Right atrium auricular region (tissue), 2 donors: Measurements from ENCODE around the gene SMPDL3B. TPM values are rescaled to one million over a fixed set of nuclear protein-coding genes. Genes with fewer than 3 reads are reported as not detected.

Source experiments
- DNase-seq: peaks from one replicate; pipeline ENCODE4 v3.0.0-alpha.2; 2019; ENCODE audit warnings: low spot score
- H3K27ac ChIP-seq, 2 donors: fragments of 200-600 bp; sonication (generic); 1 replicate in 1 of 2; 2 replicates in 1 of 2; pipeline ENCODE4 v1.5.1; 2016 to 2019
- H3K27me3 ChIP-seq, 2 donors: fragments of 200-600 bp; sonication (generic); one replicate each; pipeline versions ENCODE4 v1.5.1 to v1.6.0; 2017 to 2019
- H3K36me3 ChIP-seq: fragments of 200-600 bp; sonication (generic); one replicate; pipeline ENCODE4 v1.5.1; 2016
- H3K4me1 ChIP-seq, 2 donors: fragments of 200-600 bp; sonication (generic); one replicate each; pipeline versions ENCODE4 v1.5.1 to v1.6.0; 2017 to 2019
- H3K4me3 ChIP-seq, 2 donors: fragments of 200-600 bp; sonication (generic); 1 replicate in 1 of 2; 2 replicates in 1 of 2; pipeline ENCODE4 v1.5.1; 2017 to 2019; ENCODE audit warnings: mild to moderate bottlenecking in 1 of 2, moderate library complexity in 1 of 2
- H3K9me3 ChIP-seq, 2 donors: fragments of 200-600 bp; sonication (generic); one replicate each; pipeline ENCODE4 v1.5.1; 2019
- total RNA-seq, 2 donors: library from RNA; depleted of rRNA; stranded (reverse); fragments of >200 nt; gene quantifications; one replicate each; pipeline ENCODE4 v1.1.0, GENCODE V29; 2016
- TF ChIP-seq, protein P1 (sequence below), 2 donors: fragments of 200-600 bp; sonication (generic); IDR thresholded peaks; one replicate each; pipeline ENCODE4 v1.5.1; 2019; ENCODE audit warnings: antibody characterized with exemption in 2 of 2

The SMPDL3B gene
- total RNA-seq, 2 donors from 2014 or later, result 0.78 to 6.7 TPM

DNA sequence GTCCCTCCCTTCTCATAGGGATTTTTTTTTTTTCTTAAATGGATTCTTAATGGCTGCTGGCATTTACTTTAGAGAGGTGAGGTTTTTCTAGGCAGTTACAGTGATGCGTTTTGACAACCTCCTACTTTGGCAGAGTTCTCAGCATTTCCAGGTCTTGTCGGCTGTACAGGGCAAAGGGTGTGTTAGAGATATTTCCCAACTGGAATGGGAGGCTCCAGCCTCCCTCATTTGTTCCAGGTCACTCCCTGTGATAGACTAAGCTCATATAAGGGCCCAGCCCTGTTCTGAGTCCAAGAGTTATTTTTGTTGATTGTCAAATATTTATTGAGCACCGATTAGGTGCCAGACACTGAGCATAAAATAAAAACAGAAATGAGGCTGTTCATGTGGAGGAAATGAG, 17.3 kb downstream of the SMPDL3B start:
- Histone ChIP-seq H3K4me3 (no peak overlapping the region), H3K27me3 (no peaks in the 10 kb centered on the region), H3K27ac (no peak overlapping the region), H3K36me3 (no peaks in the 10 kb centered on the region), H3K9me3 (no peaks in the 10 kb centered on the region), H3K4me1 (peaks cover 0 to 7% of the 10 kb centered on the region in 2 donors)
- TF ChIP-seq, protein P1, sequence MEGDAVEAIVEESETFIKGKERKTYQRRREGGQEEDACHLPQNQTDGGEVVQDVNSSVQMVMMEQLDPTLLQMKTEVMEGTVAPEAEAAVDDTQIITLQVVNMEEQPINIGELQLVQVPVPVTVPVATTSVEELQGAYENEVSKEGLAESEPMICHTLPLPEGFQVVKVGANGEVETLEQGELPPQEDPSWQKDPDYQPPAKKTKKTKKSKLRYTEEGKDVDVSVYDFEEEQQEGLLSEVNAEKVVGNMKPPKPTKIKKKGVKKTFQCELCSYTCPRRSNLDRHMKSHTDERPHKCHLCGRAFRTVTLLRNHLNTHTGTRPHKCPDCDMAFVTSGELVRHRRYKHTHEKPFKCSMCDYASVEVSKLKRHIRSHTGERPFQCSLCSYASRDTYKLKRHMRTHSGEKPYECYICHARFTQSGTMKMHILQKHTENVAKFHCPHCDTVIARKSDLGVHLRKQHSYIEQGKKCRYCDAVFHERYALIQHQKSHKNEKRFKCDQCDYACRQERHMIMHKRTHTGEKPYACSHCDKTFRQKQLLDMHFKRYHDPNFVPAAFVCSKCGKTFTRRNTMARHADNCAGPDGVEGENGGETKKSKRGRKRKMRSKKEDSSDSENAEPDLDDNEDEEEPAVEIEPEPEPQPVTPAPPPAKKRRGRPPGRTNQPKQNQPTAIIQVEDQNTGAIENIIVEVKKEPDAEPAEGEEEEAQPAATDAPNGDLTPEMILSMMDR (IDR thresholded peaks at IDR 0.05), result no peak
- no peak for DNase-seq

DNA sequence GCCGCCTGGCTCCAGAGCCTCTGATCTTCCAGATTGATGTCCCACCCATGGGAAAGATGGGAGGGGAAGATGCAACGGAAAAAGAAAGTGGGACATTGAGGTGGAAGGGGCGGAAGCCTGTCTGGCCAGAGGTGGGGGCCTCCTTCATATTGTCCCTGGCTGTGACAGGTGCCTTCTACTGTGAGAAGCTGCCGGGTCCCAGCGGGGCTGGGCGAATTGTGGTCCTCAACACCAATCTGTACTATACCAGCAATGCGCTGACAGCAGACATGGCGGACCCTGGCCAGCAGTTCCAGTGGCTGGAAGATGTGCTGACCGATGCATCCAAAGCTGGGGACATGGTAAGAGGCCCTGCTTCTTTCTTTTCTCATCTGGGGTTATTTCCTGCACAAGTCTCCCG, 19.4 kb downstream of the SMPDL3B start:
- Histone ChIP-seq H3K27me3 (no peaks in the 10 kb centered on the region), H3K4me1 (peaks cover 0 to 7% of the 10 kb centered on the region in 2 donors), H3K4me3 (no peak overlapping the region), H3K9me3 (no peaks in the 10 kb centered on the region), H3K36me3 (no peaks in the 10 kb centered on the region), H3K27ac (no peak overlapping the region)
- TF ChIP-seq, protein P1 (IDR thresholded peaks at IDR 0.05), result no peak
- no peak for DNase-seq

- Histone ChIP-seq H3K36me3 (no peaks in the 10 kb centered on the region), H3K9me3 (no peaks in the 10 kb centered on the region), H3K4me1 (peaks cover 0 to 6% of the 10 kb centered on the region in 2 donors), H3K27ac (no peak overlapping the region), H3K4me3 (no peak overlapping the region), H3K27me3 (no peaks in the 10 kb centered on the region)
- TF ChIP-seq, protein P1 (IDR thresholded peaks at IDR 0.05), result no peak
- no peak for DNase-seq
Measured at GRCh38 chr1:27955076-27955475, 20.3 kb downstream of the SMPDL3B start.

GRCh38 chr1:27956761-27957160, 22.0 kb downstream of the SMPDL3B start:
- Histone ChIP-seq H3K36me3 (no peaks in the 10 kb centered on the region), H3K27me3 (no peaks in the 10 kb centered on the region), H3K4me1 (peaks cover 0 to 23% of the 10 kb centered on the region in 2 donors), H3K27ac (no peak overlapping the region), H3K9me3 (no peaks in the 10 kb centered on the region), H3K4me3 (no peak overlapping the region)
- TF ChIP-seq, protein P1 (IDR thresholded peaks at IDR 0.05), result no peak
- DNase-seq, result no peak

- no peaks in the 10 kb centered on the region for H3K36me3 ChIP-seq
- peaks cover 0 to 26% of the 10 kb centered on the region in 2 donors for H3K4me1 ChIP-seq
- TF ChIP-seq, protein P1 (IDR thresholded peaks at IDR 0.05), result no peak
- DNase-seq, result no peak
- H3K27me3 ChIP-seq, result no peaks in the 10 kb centered on the region
- no peak overlapping the region for H3K4me3 ChIP-seq
- H3K27ac ChIP-seq, result no peak overlapping the region
- no peaks in the 10 kb centered on the region for H3K9me3 ChIP-seq
Measured at GRCh38 chr1:27957655-27958054, 22.9 kb downstream of the SMPDL3B start.

GRCh38 chr1:27958513-27958912, 23.7 kb downstream of the SMPDL3B start:
- Histone ChIP-seq H3K9me3 (no peaks in the 10 kb centered on the region), H3K27ac (no peak overlapping the region), H3K4me3 (no peak overlapping the region), H3K4me1 (peaks cover 0 to 26% of the 10 kb centered on the region in 2 donors), H3K36me3 (peaks cover 1% of the 10 kb centered on the region), H3K27me3 (no peaks in the 10 kb centered on the region)
- TF ChIP-seq, protein P1 (IDR thresholded peaks at IDR 0.05), result no peak
- no peak for DNase-seq
